Activated T-cell treated with anti-CD3 and anti-CD28 coated beads, Interleukin-2, amount 50 U/mL, for 72 hours (primary cell): ENCODE data around the gene KCNN2. TPM values are rescaled to one million over a fixed set of nuclear protein-coding genes. Genes with fewer than 3 reads are reported as not detected.

Experiments
- ATAC-seq, 2 donors: fragments of 150-1000 bp; cut with Tn5 transposase; replicated peaks in 1 of 2; 2 replicates each; pipeline ENCODE4 v1.10.0; 2021; ENCODE audit warnings: moderate library complexity in 2 of 2, mild to moderate bottlenecking in 1 of 2
- DNase-seq, 2 donors: peaks; one replicate each; pipeline ENCODE4 v3.0.0; 2021 to 2022; ENCODE audit warnings: mixed read lengths in 1 of 2
- H3K27ac Mint-ChIP-seq: one replicate; pipeline ENCODE4 v1.8.0; 2022; ENCODE audit warnings: mild to moderate bottlenecking, moderate library complexity, mixed read lengths
- H3K27me3 Mint-ChIP-seq: one replicate; pipeline ENCODE4 v1.8.0; 2022; ENCODE audit warnings: low read depth, mixed read lengths
- H3K36me3 Mint-ChIP-seq, 2 donors: one replicate each; pipeline ENCODE4 v1.8.0; 2022; ENCODE audit warnings: mixed read lengths in 2 of 2, mild to moderate bottlenecking in 1 of 2; ENCODE audit not compliant: insufficient read depth in 2 of 2
- H3K4me1 Mint-ChIP-seq: one replicate; pipeline ENCODE4 v1.8.0; 2022; ENCODE audit warnings: low read depth, mixed read lengths
- H3K4me3 Mint-ChIP-seq, 2 donors: one replicate each; pipeline ENCODE4 v1.8.0; 2022; ENCODE audit warnings: mild to moderate bottlenecking in 2 of 2, mixed read lengths in 2 of 2, moderate library complexity in 2 of 2
- H3K9me3 Mint-ChIP-seq, 2 donors: one replicate each; pipeline ENCODE4 v1.8.0; 2022; ENCODE audit warnings: mixed read lengths in 2 of 2
- total RNA-seq, 2 donors: library from RNA; stranded (reverse); gene quantifications; one replicate each; pipeline ENCODE4 v1.2.3, GENCODE V29; 2022

Gene KCNN2
- total RNA-seq, 2 donors from 2014 or later, result not detected

GRCh38 chr5:114377050-114377844 lies 15.4 kb downstream of the KCNN2 start:
- Mint-ChIP-seq H3K4me3 (no peak overlapping the region), H3K27me3 (peaks cover 5% of the 10 kb centered on the region), H3K36me3 (no peaks in the 10 kb centered on the region), H3K4me1 (no peaks in the 10 kb centered on the region), H3K27ac (no peak overlapping the region), H3K9me3 (peaks cover 0 to 1% of the 10 kb centered on the region in 2 donors)
- DNase-seq (no peak), ATAC-seq (no peak)

- no peak overlapping the region for H3K4me3 Mint-ChIP-seq
- no peaks in the 10 kb centered on the region for H3K36me3 Mint-ChIP-seq
- ATAC-seq (no peak), DNase-seq (no peak)
- peaks cover 0 to 1% of the 10 kb centered on the region in 2 donors for H3K9me3 Mint-ChIP-seq
- no peak overlapping the region for H3K27ac Mint-ChIP-seq
- no peaks in the 10 kb centered on the region for H3K4me1 Mint-ChIP-seq
- peaks cover 5% of the 10 kb centered on the region for H3K27me3 Mint-ChIP-seq
These were observed 16.1 kb downstream of the KCNN2 start for GRCh38 chr5:114377946-114378345.

DNA sequence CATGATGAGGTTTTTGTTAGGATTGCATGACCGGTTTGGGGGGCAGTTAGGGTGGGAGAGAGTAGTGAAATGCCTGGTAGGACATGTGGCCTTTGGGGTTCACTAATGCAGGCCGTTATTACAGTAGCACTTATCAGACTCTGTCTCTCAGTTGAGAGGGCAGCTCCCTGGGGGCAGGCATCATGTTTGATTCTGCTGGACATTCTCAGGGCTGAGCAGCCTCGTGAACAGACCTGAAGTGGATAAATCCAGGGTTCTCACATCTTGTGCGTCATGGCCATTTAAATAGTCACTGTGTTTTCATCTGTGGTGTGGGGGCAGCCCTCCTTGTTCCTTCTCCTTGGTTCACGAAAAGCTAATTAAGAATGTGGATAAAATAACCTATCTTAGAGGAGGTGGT lies 18.9 kb downstream of the KCNN2 start:
- Mint-ChIP-seq H3K4me1 (no peaks in the 10 kb centered on the region), H3K4me3 (no peak overlapping the region), H3K27me3 (peaks cover 5% of the 10 kb centered on the region), H3K27ac (no peak overlapping the region), H3K36me3 (no peaks in the 10 kb centered on the region), H3K9me3 (peaks cover 3% of the 10 kb centered on the region in 2 donors)
- no peak for DNase-seq
- ATAC-seq, result no peak

DNA sequence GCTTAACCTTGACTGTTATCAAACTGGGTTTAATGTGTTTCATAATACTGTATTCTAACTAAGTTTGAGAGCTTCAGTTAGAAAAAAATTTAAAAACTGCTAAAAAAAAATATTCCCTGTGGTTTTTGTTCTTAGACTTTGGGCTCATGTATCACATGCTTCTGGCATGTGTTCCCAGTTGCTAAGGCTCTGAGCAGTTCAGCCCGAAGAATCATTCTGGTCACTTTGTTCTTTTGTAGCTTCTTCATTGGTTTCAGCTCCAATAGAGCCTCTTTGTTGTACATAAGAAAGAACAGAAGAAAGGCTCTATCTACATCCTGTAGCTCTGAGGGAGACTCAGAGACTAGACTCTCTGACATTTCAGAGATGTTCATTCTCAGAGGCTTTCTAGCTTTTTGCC lies 25.6 kb downstream of the KCNN2 start:
- Mint-ChIP-seq H3K27ac (no peak overlapping the region), H3K9me3 (peaks cover 1 to 3% of the 10 kb centered on the region in 2 donors), H3K36me3 (no peaks in the 10 kb centered on the region), H3K27me3 (no peaks in the 10 kb centered on the region), H3K4me3 (no peak overlapping the region), H3K4me1 (no peaks in the 10 kb centered on the region)
- ATAC-seq (no peak), DNase-seq (no peak)

DNA sequence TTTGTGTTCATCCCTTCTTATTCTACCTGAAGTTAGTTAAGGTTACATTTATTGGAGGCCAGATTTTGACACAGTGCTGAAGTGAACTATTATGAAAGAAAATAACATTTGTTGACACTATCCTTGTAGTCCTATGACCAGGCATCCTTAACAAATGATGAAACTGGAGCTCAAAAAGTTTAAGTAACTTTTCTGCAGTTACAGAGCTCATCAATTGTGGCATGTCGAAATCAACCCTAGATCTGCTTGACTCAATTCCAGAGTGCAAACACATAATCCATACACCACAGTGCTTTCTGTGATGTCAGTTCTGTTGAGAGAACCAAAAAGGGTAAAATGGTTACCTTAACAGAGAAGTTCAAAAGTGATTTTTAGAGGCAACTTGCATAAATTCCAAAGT lies 28.6 kb downstream of the KCNN2 start:
- no peak overlapping the region for H3K4me3 Mint-ChIP-seq
- DNase-seq (no peak), ATAC-seq (peak in 1 of 2 donors; percentile 35)
- no peaks in the 10 kb centered on the region for H3K4me1 Mint-ChIP-seq
- H3K27me3 Mint-ChIP-seq, result no peaks in the 10 kb centered on the region
- H3K36me3 Mint-ChIP-seq, result no peaks in the 10 kb centered on the region
- no peak overlapping the region for H3K27ac Mint-ChIP-seq
- no peaks in the 10 kb centered on the region for H3K9me3 Mint-ChIP-seq

DNA sequence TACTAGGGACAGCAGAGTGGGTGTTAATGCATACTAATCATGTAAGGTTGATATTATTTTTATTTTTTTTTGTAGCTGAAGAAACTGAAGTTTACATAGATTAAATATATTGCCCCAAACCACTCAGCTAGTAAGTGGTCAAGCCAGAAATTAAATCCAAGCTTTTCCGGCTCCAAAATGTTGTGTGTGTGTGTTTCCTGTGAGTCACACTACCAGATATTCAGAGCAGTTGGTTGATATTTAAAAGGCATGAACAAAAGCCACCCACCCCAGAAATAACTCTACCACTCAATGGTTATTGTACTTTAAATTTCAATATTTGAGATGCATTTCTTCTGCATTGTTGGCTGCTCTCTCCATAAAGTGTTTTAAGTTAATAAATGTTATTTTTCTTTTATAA lies 29.5 kb downstream of the KCNN2 start:
- Mint-ChIP-seq H3K27me3 (no peaks in the 10 kb centered on the region), H3K4me1 (no peaks in the 10 kb centered on the region), H3K4me3 (no peak overlapping the region), H3K27ac (no peak overlapping the region), H3K9me3 (no peaks in the 10 kb centered on the region), H3K36me3 (no peaks in the 10 kb centered on the region)
- DNase-seq (no peak), ATAC-seq (no peak)

DNA sequence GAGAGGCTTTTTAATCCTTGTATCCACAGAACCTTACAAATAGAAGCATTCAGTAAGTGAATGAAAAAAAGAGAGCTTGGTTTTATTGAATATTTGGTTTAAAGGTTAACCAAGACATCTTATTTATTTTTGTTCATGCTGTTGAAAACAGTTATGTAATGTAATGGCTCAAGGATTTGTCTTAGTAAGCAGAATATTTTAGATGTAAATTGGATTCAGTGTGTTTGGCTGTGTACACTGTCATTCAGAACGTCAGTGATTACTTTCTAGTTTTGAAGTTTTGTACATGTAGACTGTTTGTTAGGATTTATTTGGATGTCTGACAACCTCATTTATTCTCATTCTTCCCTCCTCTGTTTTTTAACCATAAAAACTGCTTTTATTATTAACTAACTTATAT lies 31.3 kb downstream of the KCNN2 start:
- no peaks in the 10 kb centered on the region for H3K4me1 Mint-ChIP-seq

DNA sequence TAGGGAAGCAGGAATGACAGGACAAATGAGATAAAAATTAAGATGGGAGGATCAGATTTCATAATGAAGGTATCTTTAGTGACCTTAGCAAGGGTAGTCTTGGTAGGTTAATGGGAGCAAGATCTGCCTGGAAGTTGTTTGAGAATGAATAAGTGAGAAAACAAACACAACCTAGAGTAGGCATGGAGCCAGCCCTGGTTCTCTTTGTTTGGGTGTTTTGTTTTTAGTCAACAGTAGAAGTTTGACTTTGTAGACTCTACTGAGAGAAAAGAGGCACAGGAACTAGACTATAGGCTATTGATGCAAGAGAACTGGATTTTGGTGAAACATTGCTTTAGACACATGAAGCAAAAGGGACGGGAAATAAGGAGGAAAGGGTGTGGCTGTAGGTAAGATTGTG lies 40.3 kb downstream of the KCNN2 start:
- Mint-ChIP-seq H3K4me3 (no peak overlapping the region), H3K4me1 (no peaks in the 10 kb centered on the region), H3K27me3 (no peaks in the 10 kb centered on the region), H3K9me3 (peaks cover 4 to 5% of the 10 kb centered on the region in 2 donors), H3K27ac (no peak overlapping the region), H3K36me3 (no peaks in the 10 kb centered on the region)
- DNase-seq, result no peak
- ATAC-seq, result no peak

More for the DNA sequence above, 31.3 kb downstream of the KCNN2 start:
- Mint-ChIP-seq H3K4me3 (no peak overlapping the region), H3K9me3 (no peaks in the 10 kb centered on the region), H3K27me3 (no peaks in the 10 kb centered on the region), H3K27ac (no peak overlapping the region), H3K36me3 (no peaks in the 10 kb centered on the region)
- no peak for DNase-seq
- no peak for ATAC-seq

DNA sequence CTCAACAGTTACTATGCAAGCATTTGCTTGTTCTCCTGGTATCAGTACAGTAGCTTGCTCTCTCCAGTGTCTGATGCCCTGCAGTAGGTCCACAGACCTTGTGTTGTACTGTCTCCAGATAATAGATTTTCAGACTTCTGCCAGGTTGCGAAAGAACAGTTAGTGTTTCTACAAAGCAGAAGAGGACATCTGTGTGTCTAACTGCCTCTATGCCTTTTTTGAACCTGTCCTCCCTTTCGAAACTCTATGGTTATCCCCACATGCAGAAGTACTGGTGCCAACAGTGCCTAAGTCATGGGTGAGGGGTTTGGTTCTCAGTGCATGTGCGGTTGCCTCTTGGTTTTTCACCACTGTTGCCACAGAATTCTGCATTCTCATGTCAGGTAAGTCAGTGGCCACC lies 45.9 kb downstream of the KCNN2 start:
- no peaks in the 10 kb centered on the region for H3K4me1 Mint-ChIP-seq
- no peak overlapping the region for H3K4me3 Mint-ChIP-seq
- DNase-seq, result no peak
- H3K27ac Mint-ChIP-seq, result no peak overlapping the region
- ATAC-seq, result no peak
- H3K9me3 Mint-ChIP-seq, result no peaks in the 10 kb centered on the region
- no peaks in the 10 kb centered on the region for H3K27me3 Mint-ChIP-seq
- no peaks in the 10 kb centered on the region for H3K36me3 Mint-ChIP-seq

GRCh38 chr5:114408847-114409246 lies 47.0 kb downstream of the KCNN2 start:
- H3K27ac Mint-ChIP-seq, result no peak overlapping the region
- no peaks in the 10 kb centered on the region for H3K4me1 Mint-ChIP-seq
- no peaks in the 10 kb centered on the region for H3K27me3 Mint-ChIP-seq
- DNase-seq (no peak), ATAC-seq (no peak)
- no peak overlapping the region for H3K4me3 Mint-ChIP-seq
- H3K9me3 Mint-ChIP-seq, result no peaks in the 10 kb centered on the region
- H3K36me3 Mint-ChIP-seq, result no peaks in the 10 kb centered on the region

DNA sequence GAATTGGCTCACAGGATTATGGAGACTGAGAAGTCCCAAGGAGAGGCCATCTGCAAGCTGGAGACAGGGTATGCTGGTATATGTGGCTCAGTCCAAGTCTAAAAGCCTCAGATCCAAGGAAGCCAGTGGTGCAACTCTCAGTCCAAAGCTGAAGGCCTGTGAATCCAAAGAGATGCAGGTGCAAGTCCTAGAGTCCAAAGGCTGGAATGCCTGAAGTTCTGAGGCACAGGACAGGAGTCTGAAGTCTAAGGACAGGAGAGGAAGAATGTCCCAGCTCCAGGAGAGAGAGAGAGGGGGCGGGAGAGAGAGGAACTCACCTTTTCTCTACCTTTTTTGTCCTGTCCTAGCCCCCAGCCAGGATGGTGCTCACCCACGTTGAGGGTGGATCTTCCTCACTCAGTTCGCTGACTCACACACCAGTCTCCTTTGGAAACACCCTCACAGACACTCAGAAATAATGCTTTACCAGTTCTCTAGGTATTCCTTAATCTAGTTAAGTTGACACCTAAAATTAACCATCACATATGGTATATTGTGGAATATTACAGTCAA lies 49.6 kb downstream of the KCNN2 start:
- H3K4me3 Mint-ChIP-seq, result no peak overlapping the region
- ATAC-seq (no peak), DNase-seq (no peak)
- no peaks in the 10 kb centered on the region for H3K27me3 Mint-ChIP-seq
- no peak overlapping the region for H3K27ac Mint-ChIP-seq
- H3K36me3 Mint-ChIP-seq, result no peaks in the 10 kb centered on the region
- H3K9me3 Mint-ChIP-seq, result no peaks in the 10 kb centered on the region
- H3K4me1 Mint-ChIP-seq, result no peaks in the 10 kb centered on the region

DNA sequence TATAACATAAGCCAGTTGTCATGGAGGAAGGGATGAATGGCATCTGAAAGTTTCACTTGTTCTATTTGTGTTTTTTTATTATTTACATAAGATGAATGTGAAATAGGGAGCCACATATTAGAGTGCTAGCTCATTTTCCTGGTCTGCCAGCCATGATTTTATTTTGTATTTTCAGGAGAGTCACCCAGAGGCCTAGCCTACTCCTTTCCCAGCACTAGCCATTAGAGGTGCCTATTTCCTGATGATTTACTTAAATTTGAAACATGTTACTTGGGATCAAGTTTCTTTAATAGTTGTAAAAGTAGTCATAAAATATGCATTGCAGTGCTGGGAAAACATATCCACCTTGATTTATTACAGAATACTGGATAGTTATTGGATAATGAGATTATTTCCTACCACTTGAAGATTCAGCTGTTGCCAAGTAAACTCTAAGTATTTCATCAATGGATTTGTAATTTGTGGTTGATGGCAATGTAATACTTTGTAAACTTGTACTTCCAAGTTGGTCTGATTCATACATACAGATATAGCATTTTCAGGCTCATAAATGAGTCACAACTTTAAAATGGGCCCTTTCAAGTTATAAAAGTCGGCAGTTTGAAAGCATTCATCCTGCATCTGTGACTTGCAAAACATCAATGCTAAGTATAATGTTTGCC lies 50.8 kb downstream of the KCNN2 start:
- Mint-ChIP-seq H3K9me3 (no peaks in the 10 kb centered on the region), H3K27me3 (no peaks in the 10 kb centered on the region), H3K4me3 (no peak overlapping the region), H3K27ac (no peak overlapping the region), H3K36me3 (no peaks in the 10 kb centered on the region), H3K4me1 (no peaks in the 10 kb centered on the region)
- no peak for DNase-seq
- no peak for ATAC-seq

- no peaks in the 10 kb centered on the region for H3K9me3 Mint-ChIP-seq
- ATAC-seq, result no peak
- no peaks in the 10 kb centered on the region for H3K4me1 Mint-ChIP-seq
- no peaks in the 10 kb centered on the region for H3K36me3 Mint-ChIP-seq
- no peak for DNase-seq
- no peak overlapping the region for H3K27ac Mint-ChIP-seq
- H3K4me3 Mint-ChIP-seq, result no peak overlapping the region
- no peaks in the 10 kb centered on the region for H3K27me3 Mint-ChIP-seq
These were observed 53.9 kb downstream of the KCNN2 start for GRCh38 chr5:114415760-114416159.
